ENCODE data around the gene ERMAP. TPM values are rescaled to one million over a fixed set of nuclear protein-coding genes. Genes with fewer than 3 reads are reported as not detected.

Gene ERMAP
- total and polyA plus RNA-seq, 10 of the 15 experiments (the other 5 are each of a cell fraction or from before 2014, with no cell fraction given), result 1.4 to 6.8 (median 4.1) TPM

GRCh38 chr1:42806593-42806992 lies 10.3 kb upstream of the ERMAP start:
- FAIRE-seq, result no peak
- H3K9me3 ChIP-seq (replicated peaks; ENCODE audit: control insufficient read depth, insufficient read depth, low read length), result no peaks in the 10 kb centered on the region

GRCh38 chr1:42807056-42807668 lies 9.8 kb upstream of the ERMAP start:
- SMC1A ChIA-PET (ENCODE audit: uncharacterized antibody, unreplicated experiment), result interaction anchor here (0.8 to 1.4 kb wide), 4 partner anchors 21 to 106 kb away, joined by 3 to 5 read pairs (median 3); no protein-coding TSS in a partner anchor
- Histone ChIP-seq H3K36me3 (ENCODE audit: control insufficient read depth in 2 of 2, insufficient read depth in 2 of 2, low read length in 1 of 2) (no peaks in the 10 kb centered on the region), H3K9ac (ENCODE audit: control insufficient read depth, insufficient read depth, low read length) (no peak overlapping the region), H3K79me2 (ENCODE audit: control insufficient read depth, insufficient read depth, low read length) (no peaks in the 10 kb centered on the region), H3K27ac (ENCODE audit: control insufficient read depth, insufficient read depth) (no peak overlapping the region), H3K4me1 (ENCODE audit: control insufficient read depth, insufficient read depth, low read length) (no peaks in the 10 kb centered on the region), H3K4me2 (ENCODE audit: control insufficient read depth, insufficient read depth) (no peak overlapping the region), H3K9me3 (replicated peaks; ENCODE audit: control insufficient read depth, insufficient read depth, low read length) (no peaks in the 10 kb centered on the region), H3K27me3 (replicated peaks in 1 of 2; ENCODE audit: control insufficient read depth in 2 of 2, insufficient read depth in 2 of 2, low read length in 1 of 2) (no peaks in the 10 kb centered on the region), H2AFZ (ENCODE audit: control insufficient read depth, low read depth, low read length) (no peak overlapping the region), H4K20me1 (ENCODE audit: control insufficient read depth, insufficient read depth) (no peaks in the 10 kb centered on the region), H3K4me3 (no peak overlapping the region)
- intact Hi-C loops (cut with micrococcal nuclease; ENCODE audit: unreplicated experiment), result no loop called here
- POLR2A ChIA-PET, result no interaction called here
- ATAC-seq (no peak), FAIRE-seq (no peak), DNase-seq (ENCODE audit: low read depth, low spot score) (no peak)
- in situ Hi-C loops (cut with MboI), result no loop called here
- no TSS peak for BruUV-seq (replicated peaks)
- RAD21 ChIA-PET (ENCODE audit: unreplicated experiment), result interaction anchor here (0.6 kb wide), 1 partner anchor 750 kb away, joined by 3 read pairs; no protein-coding TSS in a partner anchor
- CTCF ChIA-PET, result interaction anchor here (0.9 to 1.6 kb wide), 3 partner anchors 10 to 28 kb away, joined by 3 to 6 read pairs (median 4); partner anchors contain the start of genes ERMAP and SVBP
- TF ChIP-seq, protein P1, sequence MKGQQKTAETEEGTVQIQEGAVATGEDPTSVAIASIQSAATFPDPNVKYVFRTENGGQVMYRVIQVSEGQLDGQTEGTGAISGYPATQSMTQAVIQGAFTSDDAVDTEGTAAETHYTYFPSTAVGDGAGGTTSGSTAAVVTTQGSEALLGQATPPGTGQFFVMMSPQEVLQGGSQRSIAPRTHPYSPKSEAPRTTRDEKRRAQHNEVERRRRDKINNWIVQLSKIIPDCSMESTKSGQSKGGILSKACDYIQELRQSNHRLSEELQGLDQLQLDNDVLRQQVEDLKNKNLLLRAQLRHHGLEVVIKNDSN (IDR thresholded peaks at IDR 0.05; ENCODE audit: borderline replicate concordance, extremely low read length, insufficient read depth, low read depth, low read length), result no peak
- TF ChIP-seq MXI1 (IDR thresholded peaks at IDR 0.05; ENCODE audit: low read depth, low read length), result no peak
- no peak for TF ChIP-seq HDAC6 (IDR thresholded peaks at IDR 0.05; ENCODE audit: unreplicated experiment)
- TF ChIP-seq CREM (IDR thresholded peaks at IDR 0.05; ENCODE audit: low read depth), result no peak
- TF ChIP-seq SMC3 (IDR thresholded peaks at IDR 0.05; ENCODE audit: borderline replicate concordance, low read length), result no peak
- no peak for TF ChIP-seq SP1 (IDR thresholded peaks at IDR 0.05; ENCODE audit: low read depth, low read length)

More at GRCh38 chr1:42806593-42806992, 10.3 kb upstream of the ERMAP start:
- ChIA-PET RAD21 (ENCODE audit: unreplicated experiment) (no interaction called here), POLR2A (interaction anchor here (0.5 to 1.2 kb wide), 2 partner anchors 10 to 468 kb away, joined by 3 to 5 read pairs; partner anchors contain the start of gene ERMAP), SMC1A (ENCODE audit: uncharacterized antibody, unreplicated experiment) (no interaction called here), CTCF (interaction anchor here (1.4 kb wide), 1 partner anchor 9 kb away, joined by 3 read pairs; no protein-coding TSS in a partner anchor)
- in situ Hi-C loops (cut with MboI), result no loop called here
- H4K20me1 ChIP-seq (ENCODE audit: control insufficient read depth, insufficient read depth), result no peaks in the 10 kb centered on the region
- 93% methylated on average over 5 of the region's 5 CpGs for WGBS (ENCODE audit: insufficient coverage, insufficient replicate concordance, low lambda C conversion rate, missing lambda C conversion rate)
- no peak overlapping the region for H3K27ac ChIP-seq (ENCODE audit: control insufficient read depth, insufficient read depth)
- intact Hi-C loops (cut with micrococcal nuclease; ENCODE audit: unreplicated experiment), result no loop called here
- no peaks in the 10 kb centered on the region for H3K4me1 ChIP-seq (ENCODE audit: control insufficient read depth, insufficient read depth, low read length)
- H3K27me3 ChIP-seq (replicated peaks in 1 of 2; ENCODE audit: control insufficient read depth in 2 of 2, insufficient read depth in 2 of 2, low read length in 1 of 2), result no peaks in the 10 kb centered on the region
- no peak overlapping the region for H3K9ac ChIP-seq (ENCODE audit: control insufficient read depth, insufficient read depth, low read length)
- no peak overlapping the region for H2AFZ ChIP-seq (ENCODE audit: control insufficient read depth, low read depth, low read length)
- no peaks in the 10 kb centered on the region for H3K79me2 ChIP-seq (ENCODE audit: control insufficient read depth, insufficient read depth, low read length)
- TF ChIP-seq SUPT20H (IDR thresholded peaks at IDR 0.05; ENCODE audit: borderline replicate concordance, control insufficient read depth, low read depth, low read length) (no peak), SUZ12 (IDR thresholded peaks at IDR 0.05; ENCODE audit: unreplicated experiment) (no peak)
- TF ChIP-seq, protein P2, sequence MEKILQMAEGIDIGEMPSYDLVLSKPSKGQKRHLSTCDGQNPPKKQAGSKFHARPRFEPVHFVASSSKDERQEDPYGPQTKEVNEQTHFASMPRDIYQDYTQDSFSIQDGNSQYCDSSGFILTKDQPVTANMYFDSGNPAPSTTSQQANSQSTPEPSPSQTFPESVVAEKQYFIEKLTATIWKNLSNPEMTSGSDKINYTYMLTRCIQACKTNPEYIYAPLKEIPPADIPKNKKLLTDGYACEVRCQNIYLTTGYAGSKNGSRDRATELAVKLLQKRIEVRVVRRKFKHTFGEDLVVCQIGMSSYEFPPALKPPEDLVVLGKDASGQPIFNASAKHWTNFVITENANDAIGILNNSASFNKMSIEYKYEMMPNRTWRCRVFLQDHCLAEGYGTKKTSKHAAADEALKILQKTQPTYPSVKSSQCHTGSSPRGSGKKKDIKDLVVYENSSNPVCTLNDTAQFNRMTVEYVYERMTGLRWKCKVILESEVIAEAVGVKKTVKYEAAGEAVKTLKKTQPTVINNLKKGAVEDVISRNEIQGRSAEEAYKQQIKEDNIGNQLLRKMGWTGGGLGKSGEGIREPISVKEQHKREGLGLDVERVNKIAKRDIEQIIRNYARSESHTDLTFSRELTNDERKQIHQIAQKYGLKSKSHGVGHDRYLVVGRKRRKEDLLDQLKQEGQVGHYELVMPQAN (conservative IDR thresholded peaks at IDR 0.05), result no peak
- no peaks in the 10 kb centered on the region for H3K36me3 ChIP-seq (ENCODE audit: control insufficient read depth in 2 of 2, insufficient read depth in 2 of 2, low read length in 1 of 2)
- no peak overlapping the region for H3K4me3 ChIP-seq
- BruUV-seq (replicated peaks), result no TSS peak
- DNase-seq (ENCODE audit: low read depth, low spot score), result no peak
- no peak overlapping the region for H3K4me2 ChIP-seq (ENCODE audit: control insufficient read depth, insufficient read depth)
- ATAC-seq, result no peak
